Activated CD8-positive, alpha-beta T cell treated with anti-CD3 and anti-CD28 coated beads, Interleukin-2, amount 10 ng/mL, durations not matched to agents 7 days and 5 days (primary cell): ENCODE data around the gene VPS51. TPM values are rescaled to one million over a fixed set of nuclear protein-coding genes. Genes with fewer than 3 reads are reported as not detected.

Experiments used
- ATAC-seq: fragments of 150-1000 bp; cut with Tn5 transposase; one replicate; pipeline ENCODE4 v1.10.0; 2021; ENCODE audit warnings: moderate library complexity
- CTCF ChIA-PET: fragments of 350-600 bp; sonication (Branson Sonifier 250); formaldehyde crosslinking; loops from one replicate; lab custom pipeline; 2021; ENCODE audit warnings: antibody characterized with exemption; lab: Charles Lee
- POLR2A ChIA-PET: fragments of 350-600 bp; sonication (Branson Sonifier 250); formaldehyde crosslinking; loops from one replicate; lab custom pipeline; 2021; ENCODE audit warnings: antibody characterized with exemption; lab: Charles Lee
- DNase-seq: peaks from one replicate; pipeline ENCODE4 v3.0.0-alpha.2; 2020
- H3K27ac Mint-ChIP-seq: one replicate; pipeline ENCODE4 v1.8.0; 2021; ENCODE audit warnings: mild to moderate bottlenecking, mixed read lengths
- H3K27me3 Mint-ChIP-seq: one replicate; pipeline ENCODE4 v1.8.0; 2021; ENCODE audit warnings: low read depth, mixed read lengths
- H3K36me3 Mint-ChIP-seq: one replicate; pipeline ENCODE4 v1.8.0; 2021; ENCODE audit warnings: low read depth, mixed read lengths
- H3K4me1 Mint-ChIP-seq: one replicate; pipeline ENCODE4 v1.8.0; 2021; ENCODE audit warnings: low read depth, mixed read lengths
- H3K4me3 Mint-ChIP-seq: one replicate; pipeline ENCODE4 v1.8.0; 2021; ENCODE audit warnings: mild to moderate bottlenecking, mixed read lengths
- H3K9me3 Mint-ChIP-seq: one replicate; pipeline ENCODE4 v1.8.0; 2022; ENCODE audit warnings: mixed read lengths; ENCODE audit not compliant: insufficient read depth
- microRNA-seq: library from miRNA; unstranded; fragments of <30 nt; microRNA quantifications from one replicate; pipeline ENCODE4 v1.2.0, GENCODE V29; 2022
- total RNA-seq, 2 experiments: library from RNA; stranded (reverse); gene quantifications; one replicate each; pipeline ENCODE4 v1.2.3, GENCODE V29; 2021

VPS51 gene
- total RNA-seq, 2 experiments from 2014 or later, result 116 to 131 TPM

DNA sequence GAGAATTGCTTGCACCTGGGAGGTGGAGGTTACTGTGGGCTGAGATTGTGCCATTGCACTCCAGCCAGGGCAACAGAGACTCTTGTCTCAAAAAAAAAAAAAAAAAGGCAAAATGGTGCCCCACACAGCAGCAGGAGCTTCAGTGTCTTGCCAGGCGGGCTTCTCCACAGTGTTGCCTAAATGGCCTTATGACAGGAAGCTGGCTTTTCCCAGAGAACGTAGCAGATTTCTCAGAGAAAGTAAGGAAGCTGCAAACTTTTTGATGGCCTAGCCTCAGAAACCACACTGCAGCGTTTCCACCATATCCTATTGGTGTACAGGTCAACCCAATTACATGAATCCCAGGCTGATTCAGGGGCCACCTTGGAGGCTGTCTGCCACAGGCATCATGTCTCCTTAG lies 61.3 kb downstream of the VPS51 start:
- H3K4me1 Mint-ChIP-seq, result peaks cover 12% of the 10 kb centered on the region
- H3K9me3 Mint-ChIP-seq, result no peaks in the 10 kb centered on the region
- no peak overlapping the region for H3K27ac Mint-ChIP-seq
- DNase-seq (no peak), ATAC-seq (no peak)
- no peaks in the 10 kb centered on the region for H3K36me3 Mint-ChIP-seq
- ChIA-PET CTCF (interaction anchor here (1.5 kb wide), 1 partner anchor 172 kb away, joined by 3 read pairs; no protein-coding TSS in a partner anchor), POLR2A (no interaction called here)
- H3K27me3 Mint-ChIP-seq, result peaks cover 16% of the 10 kb centered on the region
- H3K4me3 Mint-ChIP-seq, result no peak overlapping the region

DNA sequence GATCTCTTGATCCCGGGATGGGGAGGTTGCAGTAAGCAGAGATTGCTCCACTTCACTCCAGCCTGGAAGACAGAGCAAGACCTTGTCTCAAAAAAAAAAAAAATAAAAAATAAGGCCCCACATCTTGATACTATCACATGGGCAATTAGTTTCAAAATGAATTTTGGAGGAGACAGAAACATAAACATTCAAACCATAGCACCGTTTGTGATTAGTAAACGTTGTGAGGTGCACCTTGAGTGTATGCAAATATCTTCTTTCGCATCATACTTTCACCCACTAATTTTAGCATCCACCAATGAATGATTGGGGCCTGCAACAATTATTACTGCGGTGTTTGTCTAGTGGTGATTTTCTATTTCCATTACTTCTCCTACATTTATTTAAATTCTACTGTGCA lies 63.0 kb downstream of the VPS51 start:
- H3K4me3 Mint-ChIP-seq, result no peak overlapping the region
- H3K27ac Mint-ChIP-seq, result no peak overlapping the region
- H3K27me3 Mint-ChIP-seq, result peaks cover 10% of the 10 kb centered on the region
- ChIA-PET POLR2A (interaction anchor here (0.6 kb wide), 1 partner anchor 23 kb away, joined by 4 read pairs; no protein-coding TSS in a partner anchor), CTCF (no interaction called here)
- ATAC-seq, result no peak
- no peaks in the 10 kb centered on the region for H3K9me3 Mint-ChIP-seq
- DNase-seq, result no peak
- H3K36me3 Mint-ChIP-seq, result no peaks in the 10 kb centered on the region
- peaks cover 12% of the 10 kb centered on the region for H3K4me1 Mint-ChIP-seq

DNA sequence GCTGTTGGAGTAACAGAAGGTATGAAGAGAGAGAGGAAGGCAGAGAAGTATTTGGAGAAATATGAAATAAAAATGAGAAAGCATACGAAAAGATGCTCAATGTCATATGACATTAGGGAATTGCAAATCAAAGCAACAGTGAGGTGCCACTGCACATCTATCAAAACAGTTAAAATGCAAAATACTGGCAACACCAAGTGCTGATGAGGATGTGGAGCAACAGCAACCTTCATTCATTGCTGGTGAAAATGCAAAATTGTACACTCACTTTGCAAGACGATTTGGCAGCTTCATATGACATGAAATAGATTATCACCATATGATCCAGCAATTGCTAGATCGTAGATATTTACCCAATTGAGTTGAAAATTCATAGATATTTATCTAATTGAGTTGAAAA lies 64.6 kb downstream of the VPS51 start:
- Mint-ChIP-seq H3K4me3 (no peak overlapping the region), H3K4me1 (peaks cover 12% of the 10 kb centered on the region), H3K36me3 (no peaks in the 10 kb centered on the region), H3K27ac (no peak overlapping the region), H3K27me3 (peaks cover 10% of the 10 kb centered on the region), H3K9me3 (no peaks in the 10 kb centered on the region)
- DNase-seq, result no peak
- ChIA-PET CTCF (interaction anchor here (1.0 kb wide), 1 partner anchor 16 kb away, joined by 3 read pairs; no protein-coding TSS in a partner anchor), POLR2A (no interaction called here)
- ATAC-seq, result no peak

Small RNA genes lying within 50 kb of the gene (microRNA-seq; reads per million reads assigned to microRNA genes)
- gene MIR6751, result not detected

Other genes with a start within 250 kb of the VPS51 start
- 100 to 1,000 TPM; 145 to 150 TPM for gene EHD1, start 217.6 kb upstream of the VPS51 start, total RNA-seq
- gene ATG2A, start 179.0 kb upstream of the VPS51 start, total RNA-seq, result 10 to 100 TPM; 20.6 to 23.1 TPM
- gene PPP2R5B, start 171.5 kb upstream of the VPS51 start, total RNA-seq, result 10 to 100 TPM; 13.7 to 14.0 TPM
- gene GPHA2, start 160.3 kb upstream of the VPS51 start, total RNA-seq, result not detected
- gene MAJIN, start 124.1 kb upstream of the VPS51 start, total RNA-seq, result not detected
- gene BATF2, start 99.2 kb upstream of the VPS51 start, total RNA-seq, result under 1 TPM; 0.50 to 0.99 TPM
- 10 to 100 TPM; 69.1 to 79.2 TPM for gene ARL2, start 82.1 kb upstream of the VPS51 start, total RNA-seq
- 10 to 100 TPM; 21.2 to 25.7 TPM for gene SNX15, start 68.8 kb upstream of the VPS51 start, total RNA-seq
- 10 to 100 TPM; 36.3 to 36.6 TPM for gene SAC3D1, start 55.0 kb upstream of the VPS51 start, total RNA-seq
- gene NAALADL1, start 37.7 kb upstream of the VPS51 start, total RNA-seq, result 1 to 10 TPM; 7.1 to 7.5 TPM
- 100 to 1,000 TPM; 127 to 129 TPM for gene CDCA5, start 12.2 kb upstream of the VPS51 start, total RNA-seq
- 10 to 100 TPM; 28.0 to 28.8 TPM for gene ZFPL1, start 12.0 kb upstream of the VPS51 start, total RNA-seq
- 10 to 100 TPM; 25.3 to 26.1 TPM for gene TM7SF2, start 15.7 kb downstream of the VPS51 start, total RNA-seq
- 10 to 100 TPM; 11.6 to 12.4 TPM for gene ZNHIT2, start 21.5 kb downstream of the VPS51 start, total RNA-seq
- 1,000 to 10,000 TPM in 1 of 2 experiments, 100 to 1,000 TPM in 1; 986 to 1,038 TPM for gene FAU, start 25.9 kb downstream of the VPS51 start, total RNA-seq
- gene MRPL49, start 26.1 kb downstream of the VPS51 start, total RNA-seq, result 10 to 100 TPM; 47.3 to 51.1 TPM
- gene SYVN1, start 38.3 kb downstream of the VPS51 start, total RNA-seq, result 10 to 100 TPM; 28.7 to 33.0 TPM
- not detected for gene SPDYC, start 74.0 kb downstream of the VPS51 start, total RNA-seq
- 100 to 1,000 TPM; 170 to 179 TPM for gene CAPN1, start 85.7 kb downstream of the VPS51 start, total RNA-seq
- 10 to 100 TPM; 63.6 to 76.1 TPM for gene POLA2, start 165.7 kb downstream of the VPS51 start, total RNA-seq
- gene CDC42EP2, start 218.7 kb downstream of the VPS51 start, total RNA-seq, result 1 to 10 TPM in 1 of 2 experiments, under 1 TPM in 1; 0.29 to 1.2 TPM
- 10 to 100 TPM; 56.3 to 56.9 TPM for gene DPF2, start 237.6 kb downstream of the VPS51 start, total RNA-seq